ENCODE data around the gene C16orf92.
"Not testable (repeated sequence)": the region's sequence is repeated elsewhere in the genome, so short reads cannot be mapped to it uniquely, and the experiment has no call there.

The C16orf92 gene

GRCh38 chr16:30011714-30012504, 11.1 kb upstream of the C16orf92 start:
- no peak for TF ChIP-seq CTCF (conservative IDR thresholded peaks at IDR 0.05; ENCODE audit: low read depth, low read length)
- no peak overlapping the region for H3K4me3 ChIP-seq (ENCODE audit: low read length)
- no peak for DNase-seq (ENCODE audit: low read depth)

- not testable (repeated sequence) for DNase-seq (ENCODE audit: low read depth); H3K4me3 ChIP-seq (ENCODE audit: low read length)
Observed at GRCh38 chr16:30012598-30012997, 10.4 kb upstream of the C16orf92 start.

- DNase-seq (ENCODE audit: low read depth); H3K4me3 ChIP-seq (ENCODE audit: low read length): not testable (repeated sequence)
Observed at GRCh38 chr16:30015450-30015849, 7.5 kb upstream of the C16orf92 start.

- DNase-seq (ENCODE audit: low read depth) = no peak
- no peak for TF ChIP-seq CTCF (conservative IDR thresholded peaks at IDR 0.05; ENCODE audit: low read depth, low read length)
- no peak overlapping the region for H3K4me3 ChIP-seq (ENCODE audit: low read length)
Observed at GRCh38 chr16:30016555-30017276, 6.3 kb upstream of the C16orf92 start.

- TF ChIP-seq CTCF (conservative IDR thresholded peaks at IDR 0.05; ENCODE audit: low read depth, low read length) = no peak
- no peak overlapping the region for H3K4me3 ChIP-seq (ENCODE audit: low read length)
- no peak for DNase-seq (ENCODE audit: low read depth)
Observed at GRCh38 chr16:30017277-30017656, 5.7 kb upstream of the C16orf92 start.

- DNase-seq (ENCODE audit: low read depth); H3K4me3 ChIP-seq (ENCODE audit: low read length): not testable (repeated sequence)
Observed at GRCh38 chr16:30017937-30018336, 5.1 kb upstream of the C16orf92 start.

- no peak for TF ChIP-seq CTCF (conservative IDR thresholded peaks at IDR 0.05; ENCODE audit: low read depth, low read length)
- H3K4me3 ChIP-seq (ENCODE audit: low read length) = no peak overlapping the region
- no peak for DNase-seq (ENCODE audit: low read depth)
Observed at GRCh38 chr16:30018731-30019158, 4.3 kb upstream of the C16orf92 start.

- H3K4me3 ChIP-seq (ENCODE audit: low read length) = no peak overlapping the region
- no peak for DNase-seq (ENCODE audit: low read depth)
- no peak for TF ChIP-seq CTCF (conservative IDR thresholded peaks at IDR 0.05; ENCODE audit: low read depth, low read length)
Observed at GRCh38 chr16:30023586-30023985, 588 bp downstream of the C16orf92 start.
